Heart left ventricle (tissue), 16 donors: ENCODE measurements around the gene NAT14. TPM values are rescaled to one million over a fixed set of nuclear protein-coding genes. Genes with fewer than 3 reads are reported as not detected.
A peak's percentile ranks its signal among the peaks of the same experiment; 100 is the strongest.

ENCODE experiments used
- ATAC-seq, 4 donors: fragments of 200-7000 bp; cut with Tn5 transposase; one replicate each; pipeline ENCODE4 v1.9.1; 2020 to 2022; ENCODE audit warnings: moderate library complexity in 4 of 4, mild to moderate bottlenecking in 3 of 4, moderate number of reproducible peaks in 1 of 4
- DNase-seq, 5 donors: peaks; one replicate each; pipeline ENCODE4 v3.0.0-alpha.2; 2020
- H3K27ac ChIP-seq, 12 donors: fragments of 200-600 bp; sonication (generic) in 4 of 12; one replicate each; pipeline versions ENCODE4 v1.5.0 to v1.8.0; 2016 to 2022; ENCODE audit warnings: mild to moderate bottlenecking in 2 of 12
- H3K27me3 ChIP-seq, 9 donors: fragments of 200-600 bp; sonication (generic) in 2 of 9; one replicate each; pipeline versions ENCODE4 v1.5.1 to v1.8.0; 2016 to 2022; ENCODE audit warnings: mild to moderate bottlenecking in 3 of 9
- H3K36me3 ChIP-seq, 9 donors: fragments of 200-600 bp; sonication (generic) in 2 of 9; one replicate each; pipeline versions ENCODE4 v1.5.0 to v1.8.0; 2018 to 2022; ENCODE audit warnings: mild to moderate bottlenecking in 2 of 9
- H3K4me1 ChIP-seq, 12 donors: fragments of 200-600 bp; sonication (generic) in 4 of 12; one replicate each; pipeline versions ENCODE4 v1.5.0 to v1.8.0; 2016 to 2022; ENCODE audit warnings: mild to moderate bottlenecking in 3 of 12
- H3K4me3 ChIP-seq, 12 donors: fragments of 200-600 bp; sonication (generic) in 4 of 12; one replicate each; pipeline versions ENCODE4 v1.5.0 to v1.8.0; 2017 to 2022; ENCODE audit warnings: mild to moderate bottlenecking in 9 of 12, moderate library complexity in 4 of 12
- H3K9me3 ChIP-seq, 12 donors: fragments of 200-600 bp; sonication (generic) in 4 of 12; one replicate each; pipeline versions ENCODE4 v1.5.0 to v1.8.0; 2016 to 2022; ENCODE audit warnings: mild to moderate bottlenecking in 1 of 12
- CTCF ChIP-seq, 12 donors: fragments of 200-600 bp; sonication (generic) in 4 of 12; IDR thresholded peaks; one replicate each; pipeline versions ENCODE4 v1.5.0 to v1.8.0; 2018 to 2022; ENCODE audit warnings: antibody characterized with exemption in 12 of 12, mild to moderate bottlenecking in 5 of 12
- POLR2A ChIP-seq, 2 donors: fragments of 450-650 bp; IDR thresholded peaks; one replicate each; pipeline ENCODE4 v1.6.1; 2017; ENCODE audit warnings: antibody characterized with exemption in 2 of 2, mild to moderate bottlenecking in 2 of 2, moderate library complexity in 2 of 2
- WGBS, 4 donors: extraction: QIAGEN DNeasy Blood & Tissue Kit in 2 of 4; methylation state at CpG; one replicate each; pipeline versions ENCODE4 v1.1.5 to v1.1.7; 2013 to 2018; 5-methylcytosine and 5-hydroxymethylcytosine counted together
- intact Hi-C, 10 donors: fragments of 100-400 bp; cut with DNase I; formaldehyde crosslinking; loops; one replicate each; pipeline versions ENCODE4 v1.11.1 to v1.14.2; 2022
- polyA plus RNA-seq, 2 donors: library from polyadenylated mRNA; stranded (reverse); fragments of 200-250 nt; gene quantifications; one replicate each; pipeline ENCODE4 v1.2.3, GENCODE V29; 2013
- total RNA-seq, 9 donors: library from RNA; depleted of rRNA in 2 of 9; stranded (reverse); fragments of >200 nt in 2 of 9; fragmentation: NEBNext Ultra II Directional in 3 of 9; extraction: Animal tissue kit (Norgen Biotek cat#: 25700) in 3 of 9; gene quantifications; one replicate each; pipeline versions ENCODE4 v1.1.0 to v1.2.4, GENCODE V29; 2016 to 2023
- donor health status: ischemic (EF 13 %, LVEDD 7.1; RV severe dilation, severe dysfunction).
- donor health status: healthy with polysubstance abuse.
- donor health status: DM: no; HTN: yes; CAD: no.
- donor health status: DM: no; HTN: no; CAD: no.
- donor health status: ischemic (EF 25% LVEDD 6.9; RV normal size, moderate dysfunction).
- donor health status: ischemic (EF 25% LVEDD 5.7; RV mildly dilated, moderate dysfunction).
- donor health status: healthy.
- donor health status: DM: yes; HTN: yes; CAD: no.
- donor health status: ischemic (EF 35%, LVEDD 5.7; RV mildly dilated, moderate dysfunction).
- donor health status: nonischemic (EF 11% LVEDD 7.7; RV severe dilation, severe dysfunction).
- donor health status: DM: yes; HTN: yes; CAD: no.
- donor health status: PGD.
- donor health status: ischemic (EF 29% LVEDD 5.4; RV normal size, mild dysfunction).
- donor health status: nonischemic (EF 23%, LVEDD 6.1; RV moderate dilation, normal function).

NAT14 gene
- total and polyA plus RNA-seq, 11 donors, result 2.9 to 10.4 (median 7.3) TPM

- Histone ChIP-seq H3K36me3 (no peaks in the 10 kb centered on the region), H3K27ac (no peak overlapping the region), H3K4me3 (no peak overlapping the region), H3K4me1 (peaks cover 0 to 26% (median 0%) of the 10 kb centered on the region in 12 donors), H3K9me3 (no peaks in the 10 kb centered on the region), H3K27me3 (peaks cover 37 to 72% (median 57%) of the 10 kb centered on the region in 9 donors)
- TF ChIP-seq POLR2A (IDR thresholded peaks at IDR 0.05) (no peak), CTCF (IDR thresholded peaks at IDR 0.05) (no peak)
- intact Hi-C loops, result no loop called here
- no peak for ATAC-seq
- WGBS, 4 donors, result 67 to 84% (median 73%) methylated on average over 5 of the region's 5 CpGs
- no peak for DNase-seq
These were observed 45.9 kb upstream of the NAT14 start for GRCh38 chr19:55439052-55439451.

GRCh38 chr19:55440411-55441105 lies 44.4 kb upstream of the NAT14 start:
- Histone ChIP-seq H3K36me3 (no peaks in the 10 kb centered on the region), H3K27me3 (peaks cover 51 to 86% (median 72%) of the 10 kb centered on the region in 9 donors), H3K4me1 (peaks cover 0 to 26% (median 0%) of the 10 kb centered on the region in 12 donors), H3K27ac (no peak overlapping the region), H3K9me3 (no peaks in the 10 kb centered on the region), H3K4me3 (peak overlapping the region in 1 of 12 donors; percentile 10)
- ATAC-seq (no peak), DNase-seq (no peak)
- WGBS, 4 donors, result 5 to 14% (median 9%) methylated on average over 25 to 39 of the region's 39 CpGs
- no peak for TF ChIP-seq POLR2A (IDR thresholded peaks at IDR 0.05)
- TF ChIP-seq CTCF (IDR thresholded peaks at IDR 0.05), result no peak
- intact Hi-C loops, result no loop called here

- intact Hi-C loops, result no loop called here
- Histone ChIP-seq H3K27ac (no peak overlapping the region), H3K9me3 (no peaks in the 10 kb centered on the region), H3K4me1 (peaks cover 0 to 26% (median 0%) of the 10 kb centered on the region in 12 donors), H3K36me3 (no peaks in the 10 kb centered on the region), H3K27me3 (peaks cover 51 to 88% (median 74%) of the 10 kb centered on the region in 9 donors), H3K4me3 (no peak overlapping the region)
- ATAC-seq (no peak), DNase-seq (no peak)
- WGBS, 4 donors, result 4 to 6% (median 5%) methylated on average over 21 of the region's 21 CpGs
- TF ChIP-seq POLR2A (IDR thresholded peaks at IDR 0.05) (no peak), CTCF (IDR thresholded peaks at IDR 0.05) (no peak)
These were observed 43.7 kb upstream of the NAT14 start for GRCh38 chr19:55441319-55441691.

GRCh38 chr19:55441692-55442321 lies 43.2 kb upstream of the NAT14 start:
- TF ChIP-seq POLR2A (IDR thresholded peaks at IDR 0.05), result no peak
- no peak for TF ChIP-seq CTCF (IDR thresholded peaks at IDR 0.05)
- H3K9me3 ChIP-seq, result no peaks in the 10 kb centered on the region
- peaks cover 0 to 26% (median 0%) of the 10 kb centered on the region in 12 donors for H3K4me1 ChIP-seq
- DNase-seq (no peak), ATAC-seq (no peak)
- intact Hi-C loops, result no loop called here
- no peak overlapping the region for H3K4me3 ChIP-seq
- 1 to 3% (median 2%) methylated on average over 13 to 39 of the region's 39 CpGs for WGBS, 4 donors
- no peak overlapping the region for H3K27ac ChIP-seq
- H3K36me3 ChIP-seq, result no peaks in the 10 kb centered on the region
- peaks cover 51 to 90% (median 76%) of the 10 kb centered on the region in 9 donors for H3K27me3 ChIP-seq
